Esophagus (tissue), 2 donors: Measurements from ENCODE around the gene LRIG3. TPM values are rescaled to one million over a fixed set of nuclear protein-coding genes. Genes with fewer than 3 reads are reported as not detected.

ENCODE experiments used
- H3K27ac ChIP-seq, 2 donors: one replicate each; pipeline ENCODE4 v1.5.1; 2013; ENCODE audit warnings: low read depth in 2 of 2, mild to moderate bottlenecking in 2 of 2, inconsistent platforms in 1 of 2, low read length in 1 of 2, moderate library complexity in 1 of 2
- H3K27me3 ChIP-seq, 2 donors: one replicate each; pipeline ENCODE4 v1.6.1; 2013; ENCODE audit warnings: low read length in 2 of 2, control low read depth in 1 of 2, mild to moderate bottlenecking in 1 of 2; ENCODE audit not compliant: insufficient read depth in 2 of 2, control insufficient read depth in 1 of 2
- H3K36me3 ChIP-seq, 2 donors: one replicate each; pipeline ENCODE4 v1.6.1; 2013; ENCODE audit warnings: low read length in 1 of 2; ENCODE audit not compliant: control insufficient read depth in 2 of 2, insufficient read depth in 2 of 2
- H3K4me1 ChIP-seq, 2 donors: one replicate each; pipeline ENCODE4 v1.6.1; 2013; ENCODE audit warnings: low read length in 1 of 2; ENCODE audit not compliant: control insufficient read depth in 2 of 2, insufficient read depth in 2 of 2
- H3K4me3 ChIP-seq, 2 donors: one replicate each; pipeline ENCODE4 v1.5.1; 2013; ENCODE audit warnings: low read length in 2 of 2, mild to moderate bottlenecking in 2 of 2, low read depth in 1 of 2, moderate library complexity in 1 of 2
- H3K9me3 ChIP-seq, 2 donors: one replicate each; pipeline ENCODE4 v1.6.1; 2013; ENCODE audit warnings: mild to moderate bottlenecking in 2 of 2, low read depth in 1 of 2, low read length in 1 of 2, moderate library complexity in 1 of 2; ENCODE audit not compliant: control insufficient read depth in 2 of 2, insufficient read depth in 1 of 2
- WGBS, 2 donors: extraction: QIAGEN DNeasy Blood & Tissue Kit; methylation state at CpG; one replicate each; pipeline ENCODE4 v1.1.7; 2013; 5-methylcytosine and 5-hydroxymethylcytosine counted together
- polyA plus RNA-seq, 2 donors: library from polyadenylated mRNA; stranded (reverse); fragments of 200-250 nt; gene quantifications; one replicate each; pipeline ENCODE4 v1.2.3, GENCODE V29; 2013
- donor health status: healthy with polysubstance abuse.
- donor health status: Bipolar disorder and iron deficiency.

The LRIG3 gene, protein sequence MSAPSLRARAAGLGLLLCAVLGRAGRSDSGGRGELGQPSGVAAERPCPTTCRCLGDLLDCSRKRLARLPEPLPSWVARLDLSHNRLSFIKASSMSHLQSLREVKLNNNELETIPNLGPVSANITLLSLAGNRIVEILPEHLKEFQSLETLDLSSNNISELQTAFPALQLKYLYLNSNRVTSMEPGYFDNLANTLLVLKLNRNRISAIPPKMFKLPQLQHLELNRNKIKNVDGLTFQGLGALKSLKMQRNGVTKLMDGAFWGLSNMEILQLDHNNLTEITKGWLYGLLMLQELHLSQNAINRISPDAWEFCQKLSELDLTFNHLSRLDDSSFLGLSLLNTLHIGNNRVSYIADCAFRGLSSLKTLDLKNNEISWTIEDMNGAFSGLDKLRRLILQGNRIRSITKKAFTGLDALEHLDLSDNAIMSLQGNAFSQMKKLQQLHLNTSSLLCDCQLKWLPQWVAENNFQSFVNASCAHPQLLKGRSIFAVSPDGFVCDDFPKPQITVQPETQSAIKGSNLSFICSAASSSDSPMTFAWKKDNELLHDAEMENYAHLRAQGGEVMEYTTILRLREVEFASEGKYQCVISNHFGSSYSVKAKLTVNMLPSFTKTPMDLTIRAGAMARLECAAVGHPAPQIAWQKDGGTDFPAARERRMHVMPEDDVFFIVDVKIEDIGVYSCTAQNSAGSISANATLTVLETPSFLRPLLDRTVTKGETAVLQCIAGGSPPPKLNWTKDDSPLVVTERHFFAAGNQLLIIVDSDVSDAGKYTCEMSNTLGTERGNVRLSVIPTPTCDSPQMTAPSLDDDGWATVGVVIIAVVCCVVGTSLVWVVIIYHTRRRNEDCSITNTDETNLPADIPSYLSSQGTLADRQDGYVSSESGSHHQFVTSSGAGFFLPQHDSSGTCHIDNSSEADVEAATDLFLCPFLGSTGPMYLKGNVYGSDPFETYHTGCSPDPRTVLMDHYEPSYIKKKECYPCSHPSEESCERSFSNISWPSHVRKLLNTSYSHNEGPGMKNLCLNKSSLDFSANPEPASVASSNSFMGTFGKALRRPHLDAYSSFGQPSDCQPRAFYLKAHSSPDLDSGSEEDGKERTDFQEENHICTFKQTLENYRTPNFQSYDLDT
- polyA plus RNA-seq = 10 to 100 TPM in 1 of 2 donors, 1 to 10 TPM in 1; 9.9 to 13.7 TPM

DNA sequence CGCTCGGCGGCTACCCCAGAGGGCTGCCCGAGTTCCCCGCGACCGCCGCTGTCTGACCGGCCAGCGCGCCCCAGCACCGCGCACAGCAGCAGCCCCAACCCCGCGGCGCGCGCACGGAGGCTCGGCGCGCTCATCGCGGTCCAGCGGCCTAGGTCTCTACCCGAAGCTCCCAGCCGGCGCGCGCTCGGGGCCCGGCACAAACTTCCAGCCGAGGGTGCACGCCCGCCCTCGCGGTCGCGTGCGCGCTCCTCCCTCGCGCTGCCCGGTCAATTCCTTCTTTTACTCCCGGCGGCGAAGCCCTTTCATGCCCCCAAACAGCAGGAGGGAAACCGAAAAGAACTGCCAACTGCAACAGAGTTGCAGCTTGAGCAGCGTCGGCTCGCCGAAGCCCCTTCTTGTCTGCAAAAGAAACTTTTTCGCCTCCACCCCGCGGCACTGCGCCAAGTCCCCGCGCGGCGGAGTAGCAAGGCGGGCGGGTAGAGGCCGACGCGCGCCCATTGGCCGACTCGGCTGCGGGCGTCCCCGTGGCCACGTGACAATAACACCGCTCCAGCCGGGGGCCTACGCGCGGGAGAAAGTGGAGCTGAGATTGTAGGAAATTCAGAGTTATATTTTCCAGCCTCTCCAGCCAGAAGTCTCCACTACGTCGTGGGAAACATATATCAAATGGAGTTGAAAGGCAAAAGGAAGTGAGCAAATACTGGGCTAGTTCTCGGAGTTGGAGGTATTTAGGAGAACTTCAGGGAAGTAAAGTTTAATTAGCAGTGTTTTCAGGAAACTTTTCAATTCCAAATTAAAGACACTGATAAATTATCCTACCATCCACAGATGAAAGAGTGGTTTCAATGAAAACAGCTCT is at the start of gene LRIG3:
Gene LRIG3, minus strand, starts transcription at position 403 of the 859 bp plus-strand sequence. Its CDS starts 269 bp downstream, at position 134.
- Histone ChIP-seq H3K36me3 (no peaks in the 10 kb centered on the region), H3K4me3 (peak within 1 kb of the TSS; percentile 84 to 98), H3K9me3 (no peaks in the 10 kb centered on the region), H3K27ac (peak within 1 kb of the TSS; percentile 97), H3K4me1 (no peaks in the 10 kb centered on the region), H3K27me3 (no peaks in the 10 kb centered on the region)
- WGBS, 2 donors = 0 to 1% methylated on average over 69 to 80 of the region's 80 CpGs

DNA sequence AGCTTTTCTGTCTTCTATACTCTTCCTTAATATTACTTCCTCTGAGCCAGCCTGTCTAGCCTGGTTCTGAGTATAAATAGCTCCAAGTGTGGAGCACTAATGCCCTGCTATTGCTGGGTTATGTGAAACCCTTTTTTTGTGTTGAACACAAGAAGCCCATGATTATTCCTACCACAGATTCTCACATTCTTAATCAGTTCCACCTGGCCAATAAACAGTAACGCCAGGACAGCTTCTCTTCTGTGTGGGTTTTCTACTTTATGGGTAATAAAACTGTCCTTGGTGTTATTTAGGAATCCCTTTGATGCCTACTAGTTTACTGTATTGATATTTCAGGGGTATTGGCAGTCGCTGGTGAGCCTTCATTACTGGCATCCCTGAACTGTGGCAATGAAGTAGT is 48.9 kb upstream of the LRIG3 start:
- Histone ChIP-seq H3K36me3 (no peaks in the 10 kb centered on the region), H3K4me3 (no peak overlapping the region), H3K9me3 (no peaks in the 10 kb centered on the region), H3K27me3 (no peaks in the 10 kb centered on the region), H3K4me1 (peaks cover 0 to 3% of the 10 kb centered on the region in 2 donors), H3K27ac (no peak overlapping the region)
- 82 to 85% methylated on average over 2 of the region's 2 CpGs for WGBS, 2 donors

DNA sequence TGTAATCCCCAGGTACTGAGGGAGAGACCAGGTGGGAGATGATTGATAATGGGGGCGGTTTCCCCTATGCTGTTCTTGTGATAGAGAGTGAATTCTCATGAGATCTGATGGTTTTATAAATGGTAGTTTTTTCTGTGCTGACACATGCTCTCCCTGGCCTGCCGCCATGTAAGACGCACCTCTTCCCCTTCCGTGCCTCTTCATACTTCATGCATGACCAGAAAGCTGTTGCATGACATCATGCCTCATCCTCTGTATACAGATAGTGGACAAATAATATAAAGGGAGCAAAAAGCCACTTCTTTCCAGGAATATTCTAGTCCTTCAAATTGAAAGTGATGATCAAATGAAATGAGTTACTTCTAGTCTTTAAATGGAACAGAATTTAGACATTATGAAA is 47.3 kb upstream of the LRIG3 start:
- Histone ChIP-seq H3K4me1 (peaks cover 0 to 3% of the 10 kb centered on the region in 2 donors), H3K27me3 (no peaks in the 10 kb centered on the region), H3K9me3 (no peaks in the 10 kb centered on the region), H3K27ac (no peak overlapping the region), H3K4me3 (no peak overlapping the region), H3K36me3 (no peaks in the 10 kb centered on the region)
- 56 to 83% methylated on average over 4 of the region's 4 CpGs for WGBS, 2 donors

DNA sequence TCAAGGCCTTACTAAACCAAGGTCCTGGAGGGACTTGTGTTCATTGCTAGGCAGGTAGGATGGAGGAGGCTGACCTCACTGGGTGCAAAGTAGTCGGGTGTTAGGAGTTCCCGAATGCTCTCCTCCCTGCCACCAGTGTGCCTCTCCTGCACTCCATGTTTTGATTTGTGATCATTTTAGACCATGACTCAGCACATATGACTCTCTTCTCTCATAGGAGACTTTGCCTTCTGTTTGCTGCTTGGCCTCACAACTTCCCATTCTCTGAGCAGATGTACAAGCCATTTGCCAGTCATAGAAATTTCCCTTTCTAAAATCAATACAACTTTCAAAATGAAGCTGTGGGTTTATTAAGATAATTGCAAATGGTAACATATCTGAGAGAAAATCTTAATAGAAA is 46.6 kb upstream of the LRIG3 start:
- H3K27me3 ChIP-seq = no peaks in the 10 kb centered on the region
- no peak overlapping the region for H3K27ac ChIP-seq
- H3K4me3 ChIP-seq = no peak overlapping the region
- peaks cover 0 to 3% of the 10 kb centered on the region in 2 donors for H3K4me1 ChIP-seq
- no peaks in the 10 kb centered on the region for H3K36me3 ChIP-seq
- H3K9me3 ChIP-seq = no peaks in the 10 kb centered on the region
- WGBS, 2 donors = 89 to 93% methylated on average over 2 of the region's 2 CpGs

DNA sequence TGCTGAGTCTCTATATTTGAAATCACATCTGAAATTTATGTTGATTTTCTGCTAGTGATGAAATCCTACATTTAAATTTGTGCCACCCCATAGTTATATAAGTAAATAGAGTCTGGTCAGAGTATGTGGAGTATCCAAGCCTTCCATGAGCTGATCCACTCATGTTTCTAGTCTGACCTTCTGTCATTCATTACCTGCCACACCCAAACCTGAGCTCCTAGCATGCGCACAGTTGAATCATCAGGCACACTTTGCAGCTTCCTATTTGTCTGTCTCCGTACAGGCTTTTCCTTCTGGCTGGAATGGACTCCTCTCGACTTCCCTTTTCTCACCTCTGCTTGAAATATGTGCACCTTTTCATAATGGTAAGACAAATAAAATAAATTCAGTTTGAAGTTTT is 45.3 kb upstream of the LRIG3 start:
- Histone ChIP-seq H3K4me1 (peaks cover 0 to 3% of the 10 kb centered on the region in 2 donors), H3K27ac (no peak overlapping the region), H3K27me3 (no peaks in the 10 kb centered on the region), H3K4me3 (no peak overlapping the region), H3K9me3 (no peaks in the 10 kb centered on the region), H3K36me3 (no peaks in the 10 kb centered on the region)
- 84 to 91% methylated on average over 3 of the region's 3 CpGs for WGBS, 2 donors

GRCh38 chr12:58963844-58964243 is 43.5 kb upstream of the LRIG3 start:
- WGBS, 2 donors = 86 to 91% methylated on average over 1 of the region's 1 CpG
- H3K27me3 ChIP-seq = no peaks in the 10 kb centered on the region
- no peaks in the 10 kb centered on the region for H3K9me3 ChIP-seq
- no peak overlapping the region for H3K4me3 ChIP-seq
- no peaks in the 10 kb centered on the region for H3K36me3 ChIP-seq
- no peak overlapping the region for H3K27ac ChIP-seq
- H3K4me1 ChIP-seq = peaks cover 0 to 3% of the 10 kb centered on the region in 2 donors

DNA sequence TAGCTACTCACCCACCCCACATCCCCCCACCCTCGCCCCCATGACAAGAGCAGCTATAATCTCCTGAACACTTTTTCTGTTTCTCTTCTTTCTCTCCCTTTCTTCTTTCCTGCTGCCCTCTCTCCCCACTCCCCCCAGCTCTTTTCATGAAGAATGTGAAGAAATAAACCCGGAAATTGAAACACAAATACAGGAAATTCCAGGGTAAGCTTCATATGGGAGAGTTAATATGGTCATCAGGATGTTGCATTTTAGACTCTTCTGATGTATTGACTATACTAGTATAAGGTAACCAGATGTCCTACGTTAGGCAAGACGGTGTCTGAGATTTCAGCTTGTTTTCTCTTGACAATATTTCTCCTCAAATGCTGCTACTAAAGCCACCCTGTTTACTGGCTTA is 41.6 kb upstream of the LRIG3 start:
- 73 to 79% methylated on average over 4 of the region's 4 CpGs for WGBS, 2 donors

GRCh38 chr12:58961166-58961565 is 40.9 kb upstream of the LRIG3 start:
- no peak overlapping the region for H3K27ac ChIP-seq
- 70 to 78% methylated on average over 3 of the region's 3 CpGs for WGBS, 2 donors
- no peaks in the 10 kb centered on the region for H3K4me1 ChIP-seq
- no peaks in the 10 kb centered on the region for H3K27me3 ChIP-seq
- no peaks in the 10 kb centered on the region for H3K9me3 ChIP-seq
- H3K4me3 ChIP-seq = no peak overlapping the region
- H3K36me3 ChIP-seq = no peaks in the 10 kb centered on the region

More for the DNA sequence above, 41.6 kb upstream of the LRIG3 start:
- Histone ChIP-seq H3K9me3 (no peaks in the 10 kb centered on the region), H3K27me3 (no peaks in the 10 kb centered on the region), H3K4me3 (no peak overlapping the region), H3K4me1 (peaks cover 0 to 3% of the 10 kb centered on the region in 2 donors), H3K36me3 (no peaks in the 10 kb centered on the region), H3K27ac (no peak overlapping the region)
